ENCODE results near the gene TMC7. TPM values are rescaled to one million over a fixed set of nuclear protein-coding genes. Genes with fewer than 3 reads are reported as not detected.

TMC7 gene
- polyA plus RNA-seq, 1 of the 3 experiments (the other 2 are of a cell fraction), result 0.66 TPM

DNA sequence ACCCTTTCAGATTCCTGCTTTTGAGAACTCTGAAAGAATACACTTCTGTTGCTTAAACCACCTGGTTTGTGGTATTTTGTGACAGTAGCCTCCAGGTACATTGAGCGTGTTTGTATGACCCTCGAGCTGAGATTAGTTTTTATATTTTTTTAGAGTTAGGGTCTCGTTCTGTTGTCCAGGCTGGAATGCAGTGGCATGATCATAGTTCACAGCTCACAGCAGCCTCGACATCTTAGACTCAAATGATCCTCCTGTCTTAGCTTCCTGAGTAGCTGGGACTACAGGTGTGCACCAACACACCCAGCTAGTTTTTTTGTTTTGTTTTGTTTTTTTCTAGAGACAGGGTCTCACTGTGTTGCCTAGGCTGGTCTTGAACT is 125.5 kb downstream of the TMC7 start:
- Histone ChIP-seq H3K9ac (no peak overlapping the region), H3F3A (replicated peaks; ENCODE audit: insufficient read depth) (peaks cover 4% of the 10 kb centered on the region), H3K9me2 (no peaks in the 10 kb centered on the region), H3K27me3 (ENCODE audit: insufficient read depth) (no peaks in the 10 kb centered on the region), H3K27ac (ENCODE audit: low read depth in 2 of 2, low read length in 1 of 2) (no peak overlapping the region), H3K4me1 (ENCODE audit: control insufficient read depth in 1 of 2, insufficient read depth in 2 of 2, low read depth in 1 of 2, low read length in 1 of 2) (peaks cover 3 to 5% of the 10 kb centered on the region in 2 experiments; a peak in 2 of 4 replicates), H3K4me2 (no peak overlapping the region), H3K9me3 (no peaks in the 10 kb centered on the region), H3K36me3 (replicated peaks in 1 of 2; ENCODE audit: control insufficient read depth in 1 of 2, insufficient read depth in 2 of 2, low read length in 1 of 2) (no peaks in the 10 kb centered on the region), H4K20me1 (ENCODE audit: insufficient read depth) (no peaks in the 10 kb centered on the region), H3K79me2 (ENCODE audit: insufficient read depth) (peaks cover 15% of the 10 kb centered on the region), H3K4me3 (ENCODE audit: low read depth in 2 of 2, low read length in 1 of 2) (no peak overlapping the region), H2AFZ (ENCODE audit: low read depth) (no peak overlapping the region)
- CTCF ChIA-PET, result interaction anchor here (1.1 to 7.7 kb wide), 2 partner anchors 23 to 280 kb away, joined by 3 to 35 read pairs; no protein-coding TSS in a partner anchor
- no peak for DNase-seq
- TF ChIP-seq, protein P1, sequence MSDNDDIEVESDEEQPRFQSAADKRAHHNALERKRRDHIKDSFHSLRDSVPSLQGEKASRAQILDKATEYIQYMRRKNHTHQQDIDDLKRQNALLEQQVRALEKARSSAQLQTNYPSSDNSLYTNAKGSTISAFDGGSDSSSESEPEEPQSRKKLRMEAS (IDR thresholded peaks at IDR 0.05; ENCODE audit: low read depth), result no peak
- TF ChIP-seq RAD21 (IDR thresholded peaks at IDR 0.05; ENCODE audit: low read length), result no peak
- no peak for TF ChIP-seq RFX5 (IDR thresholded peaks at IDR 0.05; ENCODE audit: low read length)
- no peak for TF ChIP-seq GATA2 (CRISPR knock-in tag; IDR thresholded peaks at IDR 0.05)
- TF ChIP-seq, protein P2, sequence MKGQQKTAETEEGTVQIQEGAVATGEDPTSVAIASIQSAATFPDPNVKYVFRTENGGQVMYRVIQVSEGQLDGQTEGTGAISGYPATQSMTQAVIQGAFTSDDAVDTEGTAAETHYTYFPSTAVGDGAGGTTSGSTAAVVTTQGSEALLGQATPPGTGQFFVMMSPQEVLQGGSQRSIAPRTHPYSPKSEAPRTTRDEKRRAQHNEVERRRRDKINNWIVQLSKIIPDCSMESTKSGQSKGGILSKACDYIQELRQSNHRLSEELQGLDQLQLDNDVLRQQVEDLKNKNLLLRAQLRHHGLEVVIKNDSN (IDR thresholded peaks at IDR 0.05; ENCODE audit: borderline replicate concordance, low read depth), result no peak
- TF ChIP-seq SIN3A (IDR thresholded peaks at IDR 0.05; ENCODE audit: borderline replicate concordance, low read depth, low read length), result no peak
- TF ChIP-seq, protein P3, sequence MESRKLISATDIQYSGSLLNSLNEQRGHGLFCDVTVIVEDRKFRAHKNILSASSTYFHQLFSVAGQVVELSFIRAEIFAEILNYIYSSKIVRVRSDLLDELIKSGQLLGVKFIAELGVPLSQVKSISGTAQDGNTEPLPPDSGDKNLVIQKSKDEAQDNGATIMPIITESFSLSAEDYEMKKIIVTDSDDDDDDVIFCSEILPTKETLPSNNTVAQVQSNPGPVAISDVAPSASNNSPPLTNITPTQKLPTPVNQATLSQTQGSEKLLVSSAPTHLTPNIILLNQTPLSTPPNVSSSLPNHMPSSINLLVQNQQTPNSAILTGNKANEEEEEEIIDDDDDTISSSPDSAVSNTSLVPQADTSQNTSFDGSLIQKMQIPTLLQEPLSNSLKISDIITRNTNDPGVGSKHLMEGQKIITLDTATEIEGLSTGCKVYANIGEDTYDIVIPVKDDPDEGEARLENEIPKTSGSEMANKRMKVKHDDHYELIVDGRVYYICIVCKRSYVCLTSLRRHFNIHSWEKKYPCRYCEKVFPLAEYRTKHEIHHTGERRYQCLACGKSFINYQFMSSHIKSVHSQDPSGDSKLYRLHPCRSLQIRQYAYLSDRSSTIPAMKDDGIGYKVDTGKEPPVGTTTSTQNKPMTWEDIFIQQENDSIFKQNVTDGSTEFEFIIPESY (IDR thresholded peaks at IDR 0.05; ENCODE audit: borderline replicate concordance, low read depth), result no peak
- no peak for TF ChIP-seq NFIC (IDR thresholded peaks at IDR 0.05; ENCODE audit: borderline replicate concordance)
- TF ChIP-seq RXRA (IDR thresholded peaks at IDR 0.05; ENCODE audit: borderline replicate concordance, low read depth), result no peak
- TF ChIP-seq, protein P4, sequence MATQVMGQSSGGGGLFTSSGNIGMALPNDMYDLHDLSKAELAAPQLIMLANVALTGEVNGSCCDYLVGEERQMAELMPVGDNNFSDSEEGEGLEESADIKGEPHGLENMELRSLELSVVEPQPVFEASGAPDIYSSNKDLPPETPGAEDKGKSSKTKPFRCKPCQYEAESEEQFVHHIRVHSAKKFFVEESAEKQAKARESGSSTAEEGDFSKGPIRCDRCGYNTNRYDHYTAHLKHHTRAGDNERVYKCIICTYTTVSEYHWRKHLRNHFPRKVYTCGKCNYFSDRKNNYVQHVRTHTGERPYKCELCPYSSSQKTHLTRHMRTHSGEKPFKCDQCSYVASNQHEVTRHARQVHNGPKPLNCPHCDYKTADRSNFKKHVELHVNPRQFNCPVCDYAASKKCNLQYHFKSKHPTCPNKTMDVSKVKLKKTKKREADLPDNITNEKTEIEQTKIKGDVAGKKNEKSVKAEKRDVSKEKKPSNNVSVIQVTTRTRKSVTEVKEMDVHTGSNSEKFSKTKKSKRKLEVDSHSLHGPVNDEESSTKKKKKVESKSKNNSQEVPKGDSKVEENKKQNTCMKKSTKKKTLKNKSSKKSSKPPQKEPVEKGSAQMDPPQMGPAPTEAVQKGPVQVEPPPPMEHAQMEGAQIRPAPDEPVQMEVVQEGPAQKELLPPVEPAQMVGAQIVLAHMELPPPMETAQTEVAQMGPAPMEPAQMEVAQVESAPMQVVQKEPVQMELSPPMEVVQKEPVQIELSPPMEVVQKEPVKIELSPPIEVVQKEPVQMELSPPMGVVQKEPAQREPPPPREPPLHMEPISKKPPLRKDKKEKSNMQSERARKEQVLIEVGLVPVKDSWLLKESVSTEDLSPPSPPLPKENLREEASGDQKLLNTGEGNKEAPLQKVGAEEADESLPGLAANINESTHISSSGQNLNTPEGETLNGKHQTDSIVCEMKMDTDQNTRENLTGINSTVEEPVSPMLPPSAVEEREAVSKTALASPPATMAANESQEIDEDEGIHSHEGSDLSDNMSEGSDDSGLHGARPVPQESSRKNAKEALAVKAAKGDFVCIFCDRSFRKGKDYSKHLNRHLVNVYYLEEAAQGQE (IDR thresholded peaks at IDR 0.05; ENCODE audit: low read depth, low read length), result no peak
- no peak for TF ChIP-seq EP300 (IDR thresholded peaks at IDR 0.05; ENCODE audit: borderline replicate concordance in 1 of 2, low read depth in 1 of 2, low read length in 1 of 2)
- TF ChIP-seq YY1 (IDR thresholded peaks at IDR 0.05; ENCODE audit: low read depth), result no peak
- TF ChIP-seq GABPA (IDR thresholded peaks at IDR 0.05; ENCODE audit: low read depth), result no peak
- no peak for TF ChIP-seq TCF12 (IDR thresholded peaks at IDR 0.05)
- TF ChIP-seq CHD2 (IDR thresholded peaks at IDR 0.05; ENCODE audit: low read length, partially characterized antibody), result no peak
- no peak for TF ChIP-seq FOXJ3 (CRISPR knock-in tag; IDR thresholded peaks at IDR 0.05)
- WGBS (ENCODE audit: low lambda C conversion rate), result 89% methylated on average over 4 of the region's 4 CpGs
- POLR2A ChIA-PET, result no interaction called here

All from SK-N-SH (cell line).